ENCODE results near the gene MTMR12.

MTMR12 gene, protein sequence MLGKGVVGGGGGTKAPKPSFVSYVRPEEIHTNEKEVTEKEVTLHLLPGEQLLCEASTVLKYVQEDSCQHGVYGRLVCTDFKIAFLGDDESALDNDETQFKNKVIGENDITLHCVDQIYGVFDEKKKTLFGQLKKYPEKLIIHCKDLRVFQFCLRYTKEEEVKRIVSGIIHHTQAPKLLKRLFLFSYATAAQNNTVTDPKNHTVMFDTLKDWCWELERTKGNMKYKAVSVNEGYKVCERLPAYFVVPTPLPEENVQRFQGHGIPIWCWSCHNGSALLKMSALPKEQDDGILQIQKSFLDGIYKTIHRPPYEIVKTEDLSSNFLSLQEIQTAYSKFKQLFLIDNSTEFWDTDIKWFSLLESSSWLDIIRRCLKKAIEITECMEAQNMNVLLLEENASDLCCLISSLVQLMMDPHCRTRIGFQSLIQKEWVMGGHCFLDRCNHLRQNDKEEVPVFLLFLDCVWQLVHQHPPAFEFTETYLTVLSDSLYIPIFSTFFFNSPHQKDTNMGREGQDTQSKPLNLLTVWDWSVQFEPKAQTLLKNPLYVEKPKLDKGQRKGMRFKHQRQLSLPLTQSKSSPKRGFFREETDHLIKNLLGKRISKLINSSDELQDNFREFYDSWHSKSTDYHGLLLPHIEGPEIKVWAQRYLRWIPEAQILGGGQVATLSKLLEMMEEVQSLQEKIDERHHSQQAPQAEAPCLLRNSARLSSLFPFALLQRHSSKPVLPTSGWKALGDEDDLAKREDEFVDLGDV

DNA sequence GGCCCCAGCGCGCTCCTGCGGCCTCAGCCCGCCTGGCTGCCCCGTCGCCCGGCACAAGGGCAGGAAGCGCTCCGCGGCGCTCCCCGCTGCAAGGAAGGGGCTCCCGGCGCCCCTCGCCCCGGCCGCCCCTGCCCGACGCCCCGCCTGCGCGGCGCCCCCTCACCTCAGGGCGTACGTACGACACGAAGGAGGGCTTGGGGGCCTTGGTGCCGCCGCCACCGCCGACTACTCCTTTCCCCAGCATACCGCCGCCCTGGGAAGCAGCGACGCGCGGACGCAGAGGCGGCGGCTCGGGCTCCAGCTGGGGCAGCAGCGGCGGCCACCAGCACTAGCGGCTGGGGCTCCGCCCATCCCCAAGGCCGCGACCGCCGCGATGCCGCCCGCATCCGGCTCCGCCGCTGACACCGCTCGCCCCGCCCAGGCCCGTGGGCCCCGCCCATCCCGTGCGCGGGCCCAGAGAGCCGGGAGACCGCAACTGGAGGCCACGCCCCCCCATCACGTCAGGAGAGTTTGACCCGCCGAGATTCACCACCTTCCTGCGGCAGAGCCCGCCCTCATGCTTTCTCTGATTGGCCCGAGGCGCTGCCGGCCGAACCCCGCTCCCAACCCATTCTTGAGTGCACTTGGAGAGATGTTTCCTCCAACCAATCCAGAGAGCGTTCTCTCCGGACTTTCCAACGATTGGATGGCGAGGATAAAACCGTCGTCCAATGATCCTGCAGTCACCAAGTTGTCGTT, at the start of gene MTMR12:
Gene MTMR12 (minus strand): TSS at position 345 of the 738 bp plus-strand sequence. CDS start 101 bp downstream, at position 244.
- DNase-seq (ENCODE audit: low spot score), result peak; percentile 99

DNA sequence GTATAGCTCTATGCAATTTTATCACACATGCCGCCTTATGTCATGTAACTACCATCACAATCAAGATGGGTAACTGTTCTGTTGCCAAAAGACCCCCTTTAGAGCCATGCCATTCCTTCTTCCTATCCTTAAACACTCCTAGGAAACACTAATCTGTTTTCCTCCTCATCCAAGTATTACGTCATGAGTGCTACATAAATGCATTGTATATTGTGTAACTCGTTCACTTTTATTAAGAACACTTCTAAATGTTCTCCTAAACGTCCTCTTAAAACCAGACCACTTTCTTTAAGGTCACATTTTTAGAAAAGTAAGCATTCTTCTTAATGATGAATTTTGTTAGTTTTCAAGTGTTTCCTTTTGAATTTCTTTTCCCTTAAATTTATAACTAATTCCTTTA, 49.8 kb upstream of the MTMR12 start:
- no peak for DNase-seq (ENCODE audit: low spot score)

DNA sequence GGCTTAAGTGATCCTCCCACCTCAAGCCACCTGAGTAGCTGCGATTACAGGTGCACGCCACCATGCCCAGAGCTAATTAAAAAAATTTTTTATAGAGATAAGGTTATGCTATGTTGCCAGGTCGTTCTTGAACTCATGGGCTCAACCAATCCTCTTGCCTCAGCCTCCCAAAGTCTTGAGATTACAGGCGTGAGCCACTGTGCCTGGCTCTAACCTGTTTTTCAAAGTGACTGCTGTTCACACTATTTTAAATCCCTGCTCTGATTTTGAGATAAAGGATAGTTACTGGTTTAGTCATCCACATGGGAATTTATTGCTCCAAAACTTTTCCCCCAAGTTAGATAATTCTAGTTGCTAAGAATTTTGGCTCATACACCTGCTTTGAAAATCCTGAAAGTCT, 48.2 kb upstream of the MTMR12 start:
- DNase-seq (ENCODE audit: low spot score), result no peak

DNA sequence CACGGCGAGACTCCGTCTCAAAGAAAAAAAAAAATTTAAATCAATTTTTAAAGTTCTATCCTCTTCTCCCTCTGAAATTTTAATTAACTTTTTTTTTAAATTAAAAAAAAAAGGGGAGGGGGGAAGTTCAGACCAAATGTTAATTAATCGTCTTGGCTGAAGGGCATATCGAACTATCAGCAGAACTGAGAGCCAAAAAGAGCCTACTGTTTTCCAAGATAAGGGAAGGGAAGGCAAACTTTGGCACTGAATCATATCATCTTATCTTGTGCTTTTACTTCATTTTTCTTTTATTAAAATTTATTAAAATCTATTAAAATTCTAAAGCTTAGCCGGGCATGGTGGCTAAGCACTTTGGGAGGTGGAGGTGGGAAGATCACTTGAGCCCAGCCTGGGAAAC, 45.9 kb upstream of the MTMR12 start:
- DNase-seq (ENCODE audit: low spot score), result no peak

DNA sequence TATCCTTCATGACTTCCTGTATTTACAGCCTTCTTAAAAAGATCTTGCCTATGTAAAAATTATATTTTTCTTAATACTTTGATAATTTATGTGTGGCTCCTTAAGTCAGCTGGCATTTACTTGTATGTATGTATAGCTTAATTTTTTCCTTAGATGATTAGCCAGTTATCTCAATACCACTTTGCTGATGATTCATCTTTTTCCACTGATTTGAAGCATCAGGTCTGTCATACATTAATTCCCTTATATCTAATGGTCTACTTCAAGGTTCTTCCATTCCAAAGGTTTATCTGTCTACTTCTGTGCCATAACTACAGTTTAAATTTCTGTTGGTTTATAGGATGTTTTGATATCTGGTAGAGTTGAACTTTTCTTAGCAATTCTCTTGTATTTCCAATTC, 44.9 kb upstream of the MTMR12 start:
- DNase-seq (ENCODE audit: low spot score), result no peak

DNA sequence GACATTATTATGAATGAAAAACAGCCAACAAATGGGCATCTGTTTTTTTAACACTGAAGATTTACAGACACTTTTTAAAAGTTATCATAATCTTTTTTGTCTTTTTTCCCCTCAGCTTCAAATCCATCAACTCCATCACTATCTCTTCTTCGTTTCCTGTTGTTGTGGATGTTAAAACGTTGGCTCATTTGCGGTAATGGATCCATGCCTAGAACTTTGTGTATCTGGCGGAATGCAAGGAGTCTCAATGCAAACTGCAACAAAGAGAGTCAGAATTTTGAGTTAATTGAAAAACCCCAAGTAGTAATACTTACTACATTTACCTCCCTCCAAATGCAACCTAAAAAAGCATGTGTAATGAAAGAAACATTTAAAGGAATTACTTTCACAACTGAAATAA, 42.9 kb upstream of the MTMR12 start:
- no peak for DNase-seq (ENCODE audit: low spot score)

DNA sequence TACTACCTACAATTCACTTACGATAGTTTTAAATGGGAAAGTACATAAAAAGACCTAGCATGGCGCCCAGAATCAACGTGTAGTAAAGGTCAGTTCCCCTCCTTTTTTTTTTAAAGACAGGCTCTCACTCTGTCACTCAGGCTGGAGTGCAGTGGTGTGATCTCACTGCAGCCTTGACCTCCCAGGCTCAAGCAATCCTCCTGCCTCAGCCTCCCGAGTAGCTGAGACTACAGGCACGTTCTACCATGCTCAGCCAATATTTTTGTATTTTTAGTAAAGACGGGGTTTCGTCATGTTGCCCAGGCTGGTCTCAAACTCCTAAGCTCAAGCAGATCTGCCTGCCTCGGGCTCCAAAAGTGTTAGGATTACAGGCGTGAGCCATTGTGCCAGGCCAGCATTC, 40.7 kb upstream of the MTMR12 start:
- DNase-seq (ENCODE audit: low spot score), result no peak

DNA sequence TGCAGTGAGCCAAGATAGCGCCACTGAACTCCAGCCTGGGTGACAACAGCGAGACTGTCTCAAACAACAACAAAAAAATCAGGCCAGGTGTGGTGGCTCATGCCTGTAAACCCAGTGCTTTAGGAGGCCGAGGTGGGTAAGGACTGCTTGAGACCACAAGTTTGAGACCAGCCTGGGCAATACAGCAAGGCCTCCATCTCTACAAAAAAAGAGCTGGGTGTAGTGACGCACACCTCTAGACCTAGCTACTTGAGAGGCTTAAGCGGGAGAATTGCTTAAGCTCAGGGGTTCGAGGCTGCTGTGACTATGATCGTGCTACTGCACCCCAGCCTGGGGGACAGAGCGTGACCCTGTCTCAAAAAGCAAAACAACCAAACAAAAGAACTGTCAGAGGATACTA, 39.9 kb upstream of the MTMR12 start:
- no peak for DNase-seq (ENCODE audit: low spot score)

DNA sequence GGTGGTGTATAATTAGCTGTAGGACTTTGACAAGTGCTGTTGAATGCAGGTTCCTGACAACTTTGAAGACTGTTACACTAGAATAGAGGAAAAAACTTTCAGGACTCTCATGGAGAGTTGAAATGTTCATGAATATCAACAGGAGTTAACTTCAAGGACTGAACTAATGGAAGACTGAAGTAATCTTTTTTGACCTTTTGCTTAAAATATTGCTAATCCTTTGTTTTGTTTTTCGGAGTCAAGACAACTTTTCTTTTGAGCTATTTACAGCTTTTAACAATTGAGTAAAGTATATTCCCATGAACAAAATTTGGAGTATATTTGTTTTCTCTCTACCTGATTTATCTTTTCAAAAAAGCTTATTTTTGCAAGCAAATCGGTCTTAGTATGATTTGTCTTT, 34.1 kb upstream of the MTMR12 start:
- DNase-seq (ENCODE audit: low spot score), result no peak

DNA sequence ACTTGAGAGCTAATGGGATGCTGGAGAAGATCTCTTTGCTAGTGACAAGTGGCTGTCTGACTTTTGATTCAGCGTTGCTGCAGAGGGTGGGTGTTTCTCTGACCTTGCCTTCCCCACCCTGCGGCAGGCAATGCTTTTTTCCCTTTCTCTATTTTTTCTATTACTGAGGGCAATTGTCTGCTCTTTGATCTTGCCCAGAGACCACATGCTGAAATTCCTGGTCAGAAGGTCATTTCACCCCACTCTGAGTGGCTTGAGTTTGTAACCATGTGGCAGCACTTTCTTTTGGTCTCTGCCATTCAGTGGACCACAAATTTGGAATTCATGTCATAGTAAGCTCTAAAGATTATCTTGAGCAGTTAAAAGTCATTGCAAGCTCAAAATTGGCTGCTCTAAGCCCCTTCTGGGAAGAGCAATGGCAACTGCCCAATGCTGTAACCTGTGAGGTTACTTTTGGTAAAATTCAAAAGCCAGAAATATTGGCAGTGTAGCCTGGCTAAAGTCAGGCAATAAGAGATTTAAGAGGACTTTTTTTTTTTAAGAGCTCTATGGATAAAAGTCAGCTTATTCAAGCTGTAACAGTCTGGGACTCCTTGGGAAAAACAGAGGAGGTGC, 30.4 kb upstream of the MTMR12 start:
- no peak for DNase-seq (ENCODE audit: low spot score)

DNA sequence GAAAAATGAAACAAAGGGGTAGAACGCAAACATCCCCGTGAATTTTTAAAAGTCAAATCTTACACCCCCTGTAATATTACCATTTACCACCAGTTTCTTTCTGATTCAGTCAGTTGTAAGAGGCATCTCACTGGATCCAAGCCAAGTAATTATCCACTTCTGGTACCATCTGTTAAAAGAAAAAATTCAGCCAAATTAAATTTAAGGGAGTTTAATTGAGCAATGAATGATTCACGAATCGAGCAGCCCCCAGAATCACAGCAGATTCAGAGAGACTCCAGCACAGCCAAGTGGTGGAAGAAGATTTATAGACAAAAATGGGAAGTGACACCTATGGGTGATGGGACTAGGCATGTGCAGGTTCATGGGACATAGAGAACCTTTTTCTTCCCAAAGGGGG, 29.9 kb upstream of the MTMR12 start:
- no peak for DNase-seq (ENCODE audit: low spot score)

DNA sequence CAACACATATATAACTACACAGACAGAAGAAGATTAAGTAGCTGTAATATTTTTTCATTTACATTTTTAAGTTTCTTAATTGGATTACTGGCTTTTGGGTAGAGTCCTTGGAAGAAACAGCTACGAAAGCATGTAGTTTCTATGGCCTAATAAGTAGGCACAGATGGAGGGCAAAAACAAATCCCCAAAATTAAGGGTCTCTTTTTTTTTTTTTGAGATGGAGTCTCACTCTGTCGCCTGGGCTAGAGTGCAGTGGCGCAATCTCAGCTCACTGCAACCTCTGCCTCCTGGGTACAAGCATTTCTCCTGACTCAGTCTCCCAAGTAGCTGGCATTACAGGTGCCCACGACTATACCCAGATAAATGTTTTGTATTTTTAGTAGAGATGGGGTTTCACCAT, 27.1 kb upstream of the MTMR12 start:
- no peak for DNase-seq (ENCODE audit: low spot score)

DNA sequence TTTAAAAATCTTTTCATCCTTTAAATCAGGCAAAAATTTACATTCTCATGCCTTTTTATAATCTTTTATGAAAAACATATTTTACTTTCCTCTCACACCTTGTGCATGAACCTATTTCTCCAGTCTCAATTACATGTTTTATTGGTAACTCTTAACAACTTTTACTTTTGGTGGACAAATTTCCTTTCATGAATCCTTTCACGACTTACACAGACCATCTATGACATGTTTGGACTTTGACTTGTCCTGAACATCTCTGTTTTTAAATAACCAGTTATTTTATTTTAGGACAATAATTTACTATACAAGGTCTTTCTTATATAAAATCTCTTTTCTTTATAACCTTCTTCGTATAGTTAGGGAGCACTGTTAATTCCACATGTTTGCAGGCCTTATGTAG, 26.5 kb upstream of the MTMR12 start:
- DNase-seq (ENCODE audit: low spot score), result no peak

DNA sequence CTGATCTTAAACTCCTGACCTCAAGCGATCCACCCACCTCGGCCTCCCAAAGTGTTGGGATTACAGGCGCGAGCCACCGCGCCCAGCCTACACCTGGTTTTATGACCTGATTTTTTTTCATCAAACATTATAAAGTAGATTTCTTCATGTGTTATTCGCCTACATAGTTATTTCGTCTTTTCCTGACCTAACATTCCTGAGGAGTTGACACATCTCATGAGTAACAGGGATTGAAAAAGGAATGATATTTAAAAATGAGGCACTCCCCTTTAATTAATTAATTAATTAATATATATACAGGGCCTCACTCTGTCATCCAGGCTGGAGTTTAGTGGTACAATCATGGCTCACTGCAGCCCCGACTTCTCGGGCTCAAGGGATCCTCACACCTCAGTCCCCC, 20.2 kb upstream of the MTMR12 start:
- no peak for DNase-seq (ENCODE audit: low spot score)

DNA sequence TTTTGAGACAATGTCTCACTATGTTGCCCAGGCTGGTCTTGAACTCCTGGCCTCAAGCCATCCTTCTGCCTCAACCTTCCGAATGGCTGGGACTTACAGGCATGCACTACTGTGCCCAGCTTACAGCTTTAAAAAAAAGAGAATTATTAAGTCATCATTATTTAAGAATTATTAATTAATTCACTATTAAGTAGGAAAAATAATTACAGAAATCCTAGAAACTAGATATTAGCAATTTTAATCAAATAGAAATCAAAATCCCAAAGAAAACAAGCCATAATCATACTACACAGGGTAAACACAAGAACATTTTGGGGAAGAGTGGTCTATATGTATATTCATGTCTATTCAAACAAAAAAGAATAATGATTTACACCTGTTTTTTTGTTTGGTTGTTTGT, 19.6 kb upstream of the MTMR12 start:
- no peak for DNase-seq (ENCODE audit: low spot score)

DNA sequence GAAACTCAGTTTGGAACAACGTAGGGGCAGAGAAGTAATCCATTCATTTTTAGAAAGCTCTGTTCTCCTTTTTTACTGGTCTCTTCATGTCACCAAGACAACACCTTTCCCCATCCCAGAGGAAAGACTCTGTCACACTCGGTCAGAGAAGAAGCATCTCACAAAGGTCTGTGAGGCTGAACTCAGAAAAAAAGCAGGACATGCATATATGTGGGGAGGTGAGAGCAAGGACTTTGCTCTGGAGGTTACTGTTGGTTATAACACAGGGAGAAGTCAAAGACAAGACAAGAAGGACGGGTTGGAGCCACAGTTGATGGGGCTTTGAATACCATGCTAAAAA, 19.2 kb upstream of the MTMR12 start:
- DNase-seq (ENCODE audit: low spot score), result no peak

DNA sequence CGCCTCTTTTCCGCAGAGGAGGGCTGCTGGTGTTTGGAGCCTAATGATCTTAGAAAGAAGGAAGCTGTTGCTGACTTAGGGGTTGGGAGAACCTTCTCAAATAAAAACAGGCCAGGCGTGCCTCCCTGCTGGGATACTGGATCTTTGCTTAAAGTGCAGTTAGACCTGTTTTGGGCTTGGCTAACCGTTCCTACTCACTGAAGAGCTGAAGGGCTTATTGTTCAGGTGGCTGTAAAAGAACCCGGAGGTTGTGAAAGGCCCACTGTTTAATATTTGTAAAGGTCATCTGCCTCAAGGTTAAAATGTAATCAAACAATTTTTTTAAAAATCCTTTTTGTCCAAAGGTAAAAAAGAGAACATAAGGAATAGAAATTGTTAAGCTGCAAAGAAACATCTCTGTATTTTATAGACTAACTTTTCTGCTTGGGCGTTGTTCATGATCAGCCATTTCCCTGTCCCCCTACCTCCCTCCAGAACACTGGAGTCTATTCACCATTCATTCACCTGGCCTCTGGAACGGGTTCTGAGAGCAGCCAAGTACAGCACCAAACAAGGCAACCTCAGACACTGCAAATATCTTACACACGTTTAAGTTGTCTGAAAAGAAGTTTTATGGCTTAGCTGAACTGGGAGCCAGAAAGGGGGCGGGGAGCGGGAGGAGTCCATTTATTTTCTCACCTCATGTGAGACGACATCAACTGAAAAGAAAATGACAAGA, 18.6 kb upstream of the MTMR12 start:
- no peak for DNase-seq (ENCODE audit: low spot score)

DNA sequence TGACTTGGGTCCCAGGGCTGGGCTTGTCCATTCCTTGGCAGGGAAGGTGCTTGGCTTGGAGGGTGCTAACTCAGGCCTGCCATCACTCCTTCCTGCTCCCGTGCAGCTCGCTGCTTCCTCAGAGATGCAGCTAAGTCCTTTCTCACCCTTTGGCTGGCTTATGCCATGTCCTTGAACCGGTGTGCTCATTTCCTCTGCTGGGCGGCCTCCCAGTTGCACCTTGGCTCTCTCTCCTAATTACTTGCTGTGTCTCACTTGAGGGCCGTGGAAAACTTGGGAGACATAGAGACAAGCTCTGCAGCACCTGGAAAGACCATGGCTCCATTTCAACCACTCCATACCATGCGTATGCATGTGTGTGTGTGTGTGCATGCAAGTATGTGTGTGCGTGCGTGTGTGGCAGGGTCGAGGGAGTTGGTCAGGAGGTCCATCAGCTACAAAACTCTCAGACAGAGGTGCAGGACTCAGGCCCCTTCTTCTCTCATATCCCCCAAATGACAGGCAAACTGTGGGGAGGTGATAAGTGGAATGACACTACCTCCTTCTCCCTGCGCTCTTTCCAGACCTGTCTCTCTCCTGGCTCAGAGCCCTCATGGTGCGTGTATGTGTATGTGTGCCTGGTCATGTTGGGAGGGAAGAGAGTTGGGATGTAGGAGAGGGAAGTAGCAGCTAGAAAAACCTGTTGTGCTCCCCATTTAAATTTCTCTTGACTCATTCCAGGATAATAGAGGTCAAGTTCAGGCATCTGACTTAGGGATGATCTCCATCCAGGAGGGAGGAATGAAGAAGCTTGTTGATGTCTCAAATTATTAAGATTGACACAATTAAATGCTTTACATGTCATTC, 17.6 kb upstream of the MTMR12 start:
- DNase-seq (ENCODE audit: low spot score), result no peak

DNA sequence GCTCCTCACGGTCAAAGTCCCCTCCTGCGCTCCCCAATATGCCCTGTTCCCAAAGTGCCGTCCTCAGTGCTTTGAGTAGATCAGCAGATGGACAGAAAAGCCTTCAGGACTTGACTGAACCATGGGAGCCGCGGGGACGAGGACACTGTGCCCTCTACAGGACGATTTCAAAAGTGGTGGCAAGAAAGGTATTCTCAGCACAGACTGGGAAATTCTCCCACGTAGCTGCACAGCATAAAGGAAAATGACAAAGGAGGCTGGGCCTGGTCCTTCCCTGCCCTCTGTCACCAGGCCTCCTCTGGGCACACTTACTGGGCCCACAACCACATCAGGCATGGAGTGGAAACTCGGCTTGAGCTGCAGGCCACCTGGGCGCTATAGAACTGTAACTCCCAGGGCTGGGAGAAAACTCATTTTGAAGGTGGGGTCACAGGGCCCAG, 16.7 kb upstream of the MTMR12 start:
- peak; percentile 80 for DNase-seq (ENCODE audit: low spot score)

DNA sequence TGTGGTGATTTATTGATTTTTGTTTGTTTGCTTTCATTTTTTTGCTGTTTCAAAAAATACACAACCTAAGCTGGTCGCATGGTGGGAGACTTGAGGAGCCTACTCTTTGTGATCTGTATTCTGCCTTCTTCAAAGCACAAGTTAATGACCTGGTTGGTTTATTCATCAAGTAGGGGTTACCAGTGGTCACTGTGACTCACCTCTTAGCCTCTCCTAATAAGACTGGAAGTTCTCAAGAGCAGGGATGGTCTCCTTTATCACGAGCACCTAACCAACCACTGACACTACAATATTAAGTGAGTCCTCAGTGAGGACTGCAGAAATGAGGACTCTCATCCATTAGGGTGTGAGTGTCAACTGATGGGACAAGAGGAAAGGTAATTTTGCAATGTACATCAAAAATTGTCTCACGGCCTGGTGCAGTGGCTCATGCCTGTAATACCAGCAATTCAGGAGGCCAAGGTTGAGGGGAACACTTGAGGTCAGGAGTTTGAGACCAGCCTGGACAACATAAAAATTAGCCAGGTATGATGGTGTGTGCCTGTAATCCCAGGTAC, 13.6 kb upstream of the MTMR12 start:
- peak; percentile 32 for DNase-seq (ENCODE audit: low spot score)

DNA sequence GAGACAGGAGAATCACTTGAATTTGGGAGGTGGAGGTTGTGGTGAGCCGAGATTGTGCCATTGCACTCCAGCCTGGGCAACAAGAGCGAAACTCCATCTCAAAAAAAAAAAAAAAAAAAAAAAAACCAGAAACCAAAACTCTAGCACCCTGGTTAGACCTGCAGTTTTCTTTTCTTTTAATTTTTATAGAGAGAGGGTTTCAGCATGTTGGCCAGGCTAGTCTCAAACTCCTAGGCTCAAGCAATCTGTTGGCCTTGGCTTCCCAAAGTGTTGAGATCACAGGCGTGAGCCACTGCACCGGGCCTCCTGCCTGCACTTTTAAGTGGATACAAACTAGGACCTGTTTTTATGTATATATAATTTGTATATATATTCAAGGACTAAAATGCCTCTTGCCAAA, 12.9 kb upstream of the MTMR12 start:
- DNase-seq (ENCODE audit: low spot score), result no peak
